ENCODE data around the gene CDKL2. TPM values are rescaled to one million over a fixed set of nuclear protein-coding genes. Genes with fewer than 3 reads are reported as not detected.

Gene CDKL2
- total RNA-seq, 1 experiment from 2014 or later: 5.7 TPM

DNA sequence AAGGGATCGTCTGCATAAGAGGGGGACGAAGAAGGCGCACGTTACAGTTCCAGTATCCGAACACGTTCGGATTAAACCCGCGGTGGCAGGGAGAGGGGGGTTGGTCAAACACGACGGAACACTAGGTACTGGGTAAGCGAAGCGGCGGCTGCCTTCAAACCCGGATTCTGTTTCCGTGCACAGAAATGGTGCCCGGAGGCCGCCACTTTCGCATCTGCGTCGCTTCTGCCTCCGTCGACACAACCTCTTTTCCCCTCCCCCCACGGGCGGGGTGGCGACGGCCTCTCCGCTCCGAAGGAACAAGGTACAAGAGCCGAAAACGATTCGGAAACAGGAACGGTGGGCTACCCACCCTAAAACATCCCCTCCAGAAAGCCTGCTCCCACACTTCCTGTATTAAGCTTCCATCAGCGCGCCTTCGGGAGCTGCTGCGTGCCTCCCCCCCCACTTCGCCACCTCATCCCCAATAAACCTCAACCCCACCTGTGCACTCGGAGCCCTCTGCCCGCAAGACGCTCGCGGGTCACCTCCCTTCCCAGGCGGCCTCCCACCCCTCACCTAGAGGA, 42.2 kb upstream of the CDKL2 start:
- Histone ChIP-seq H3K4me1 (ENCODE audit: control insufficient read depth, insufficient read depth, low read length) (peaks cover 26% of the 10 kb centered on the region; the same call in 1 of the 2 replicates), H3K27ac (ENCODE audit: low read length) (peak overlapping the region; percentile 98), H3K4me3 (ENCODE audit: low read depth in 2 of 2, low read length in 2 of 2) (peak overlapping the region; percentile 94 to 97), H3K9me3 (ENCODE audit: control insufficient read depth, insufficient read depth, low read depth, low read length) (no peaks in the 10 kb centered on the region), H3K36me3 (ENCODE audit: control insufficient read depth, insufficient read depth, low read length) (peaks cover 10% of the 10 kb centered on the region), H3K27me3 (ENCODE audit: control insufficient read depth, insufficient read depth, low read length) (no peaks in the 10 kb centered on the region)
- ChIA-PET POLR2A (interaction anchor here (0.7 to 1.0 kb wide), 2 partner anchors 11 to 17 kb away, joined by 4 to 5 read pairs; no protein-coding TSS in a partner anchor), CTCF (no interaction called here)
- no peak for DNase-seq (ENCODE audit: low read depth, low spot score)
- no TSS peak for BruUV-seq (replicated peaks)
- in situ Hi-C loops (cut with HindIII; ENCODE audit: low pct_unique_long_range_greater_than_20kb, low sequenced_read_pairs): no loop called here
- intact Hi-C loops (cut with micrococcal nuclease; ENCODE audit: unreplicated experiment): no loop called here
- ATAC-seq: peak; percentile 49
- TF ChIP-seq REST (IDR thresholded peaks at IDR 0.05; ENCODE audit: insufficient read depth in 1 of 2, low read depth in 2 of 2, low read length in 1 of 2): no peak
- TF ChIP-seq TCF7L2 (IDR thresholded peaks at IDR 0.05; ENCODE audit: low read depth, low read length): no peak
- TF ChIP-seq, protein P1, sequence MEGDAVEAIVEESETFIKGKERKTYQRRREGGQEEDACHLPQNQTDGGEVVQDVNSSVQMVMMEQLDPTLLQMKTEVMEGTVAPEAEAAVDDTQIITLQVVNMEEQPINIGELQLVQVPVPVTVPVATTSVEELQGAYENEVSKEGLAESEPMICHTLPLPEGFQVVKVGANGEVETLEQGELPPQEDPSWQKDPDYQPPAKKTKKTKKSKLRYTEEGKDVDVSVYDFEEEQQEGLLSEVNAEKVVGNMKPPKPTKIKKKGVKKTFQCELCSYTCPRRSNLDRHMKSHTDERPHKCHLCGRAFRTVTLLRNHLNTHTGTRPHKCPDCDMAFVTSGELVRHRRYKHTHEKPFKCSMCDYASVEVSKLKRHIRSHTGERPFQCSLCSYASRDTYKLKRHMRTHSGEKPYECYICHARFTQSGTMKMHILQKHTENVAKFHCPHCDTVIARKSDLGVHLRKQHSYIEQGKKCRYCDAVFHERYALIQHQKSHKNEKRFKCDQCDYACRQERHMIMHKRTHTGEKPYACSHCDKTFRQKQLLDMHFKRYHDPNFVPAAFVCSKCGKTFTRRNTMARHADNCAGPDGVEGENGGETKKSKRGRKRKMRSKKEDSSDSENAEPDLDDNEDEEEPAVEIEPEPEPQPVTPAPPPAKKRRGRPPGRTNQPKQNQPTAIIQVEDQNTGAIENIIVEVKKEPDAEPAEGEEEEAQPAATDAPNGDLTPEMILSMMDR (IDR thresholded peaks at IDR 0.05): no peak
- no peak for TF ChIP-seq SIN3A (IDR thresholded peaks at IDR 0.05; ENCODE audit: borderline replicate concordance, insufficient read depth, low read depth, low read length)
- TF ChIP-seq POLR2AphosphoS5 (IDR thresholded peaks at IDR 0.05; ENCODE audit: low read depth, low read length): no peak

GRCh38 chr4:75671802-75672421, 41.6 kb upstream of the CDKL2 start:
- no peaks in the 10 kb centered on the region for H3K27me3 ChIP-seq (ENCODE audit: control insufficient read depth, insufficient read depth, low read length)
- ATAC-seq (no peak), DNase-seq (ENCODE audit: low read depth, low spot score) (no peak)
- no peak for TF ChIP-seq REST (IDR thresholded peaks at IDR 0.05; ENCODE audit: insufficient read depth in 1 of 2, low read depth in 2 of 2, low read length in 1 of 2)
- TF ChIP-seq POLR2AphosphoS5 (IDR thresholded peaks at IDR 0.05; ENCODE audit: low read depth, low read length): no peak
- TF ChIP-seq, protein P1 (IDR thresholded peaks at IDR 0.05): no peak
- TF ChIP-seq TCF7L2 (IDR thresholded peaks at IDR 0.05; ENCODE audit: low read depth, low read length): no peak
- no peak for TF ChIP-seq SIN3A (IDR thresholded peaks at IDR 0.05; ENCODE audit: borderline replicate concordance, insufficient read depth, low read depth, low read length)
- BruUV-seq (replicated peaks): TSS peak; percentile 57
- in situ Hi-C loops (cut with HindIII; ENCODE audit: low pct_unique_long_range_greater_than_20kb, low sequenced_read_pairs) (no loop called here), intact Hi-C loops (cut with micrococcal nuclease; ENCODE audit: unreplicated experiment) (no loop called here)
- peaks cover 26% of the 10 kb centered on the region; the same call in 1 of the 2 replicates for H3K4me1 ChIP-seq (ENCODE audit: control insufficient read depth, insufficient read depth, low read length)
- peaks cover 10% of the 10 kb centered on the region for H3K36me3 ChIP-seq (ENCODE audit: control insufficient read depth, insufficient read depth, low read length)
- ChIA-PET CTCF (no interaction called here), POLR2A (interaction anchor here (0.5 to 1.0 kb wide), 2 partner anchors 16 to 1141 kb away, joined by 3 to 5 read pairs; no protein-coding TSS in a partner anchor)
- H3K27ac ChIP-seq (ENCODE audit: low read length): peak overlapping the region; percentile 98
- peak overlapping the region; percentile 94 to 97 for H3K4me3 ChIP-seq (ENCODE audit: low read depth in 2 of 2, low read length in 2 of 2)
- H3K9me3 ChIP-seq (ENCODE audit: control insufficient read depth, insufficient read depth, low read depth, low read length): no peaks in the 10 kb centered on the region
